ENCODE results near the gene SPRY2.

DNA sequence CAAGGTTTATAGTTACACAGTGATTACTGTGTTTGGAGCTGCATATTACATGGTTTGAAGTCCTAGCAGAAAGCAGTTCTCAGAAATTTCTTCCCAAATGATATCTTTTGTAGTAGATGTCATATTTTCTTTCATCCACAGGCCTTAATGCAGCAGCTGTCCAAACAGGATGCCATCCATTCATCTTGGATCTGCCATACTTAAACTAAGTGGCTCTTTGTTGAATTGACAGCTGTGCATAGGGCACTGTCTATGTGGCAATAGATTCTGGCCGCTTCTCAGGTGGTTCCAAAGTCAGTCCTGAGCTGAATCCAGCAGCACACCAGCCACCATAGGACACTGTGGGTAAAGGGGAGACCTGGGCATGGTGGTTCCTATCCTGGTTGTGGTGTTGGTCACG, 41.6 kb upstream of the SPRY2 start:
- TF ChIP-seq, protein P1, sequence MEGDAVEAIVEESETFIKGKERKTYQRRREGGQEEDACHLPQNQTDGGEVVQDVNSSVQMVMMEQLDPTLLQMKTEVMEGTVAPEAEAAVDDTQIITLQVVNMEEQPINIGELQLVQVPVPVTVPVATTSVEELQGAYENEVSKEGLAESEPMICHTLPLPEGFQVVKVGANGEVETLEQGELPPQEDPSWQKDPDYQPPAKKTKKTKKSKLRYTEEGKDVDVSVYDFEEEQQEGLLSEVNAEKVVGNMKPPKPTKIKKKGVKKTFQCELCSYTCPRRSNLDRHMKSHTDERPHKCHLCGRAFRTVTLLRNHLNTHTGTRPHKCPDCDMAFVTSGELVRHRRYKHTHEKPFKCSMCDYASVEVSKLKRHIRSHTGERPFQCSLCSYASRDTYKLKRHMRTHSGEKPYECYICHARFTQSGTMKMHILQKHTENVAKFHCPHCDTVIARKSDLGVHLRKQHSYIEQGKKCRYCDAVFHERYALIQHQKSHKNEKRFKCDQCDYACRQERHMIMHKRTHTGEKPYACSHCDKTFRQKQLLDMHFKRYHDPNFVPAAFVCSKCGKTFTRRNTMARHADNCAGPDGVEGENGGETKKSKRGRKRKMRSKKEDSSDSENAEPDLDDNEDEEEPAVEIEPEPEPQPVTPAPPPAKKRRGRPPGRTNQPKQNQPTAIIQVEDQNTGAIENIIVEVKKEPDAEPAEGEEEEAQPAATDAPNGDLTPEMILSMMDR (conservative IDR thresholded peaks at IDR 0.05; ENCODE audit: low read depth, low read length), result no peak
- TF ChIP-seq POLR2A (IDR thresholded peaks at IDR 0.05; ENCODE audit: low read depth, low read length) (no peak), NFE2L2 (IDR thresholded peaks at IDR 0.05; ENCODE audit: low read depth, low read length) (no peak)
